HG03159 (cell line): ENCODE results near the gene GRM7.

Experiments used
- ATAC-seq: cut with Tn5 transposase; IDR thresholded peaks from one replicate; pipeline ENCODE4 v1.9.1; 2021; ENCODE audit warnings: mild to moderate bottlenecking, moderate library complexity; ENCODE audit not compliant: unreplicated experiment

GRM7 gene

DNA sequence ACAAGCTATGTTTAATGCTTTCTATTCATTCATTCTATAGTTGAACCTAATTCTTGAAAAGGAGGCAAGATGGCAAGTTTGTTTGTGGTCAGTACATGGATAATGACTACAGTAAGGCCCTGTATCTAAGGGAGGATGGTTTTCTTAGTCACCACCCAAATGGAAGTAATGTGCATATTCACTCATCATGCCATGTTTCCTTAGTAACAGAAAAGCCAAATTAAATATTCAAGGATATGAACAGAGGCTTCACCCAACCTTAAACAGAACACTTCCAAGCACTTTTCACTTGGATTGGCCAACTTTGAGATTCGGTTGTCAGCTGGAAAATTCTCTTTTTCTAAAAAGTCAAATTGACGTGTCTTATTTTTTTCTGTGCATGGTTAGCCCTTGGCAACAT is 835.4 kb downstream of the GRM7 start:
- ATAC-seq: no peak

DNA sequence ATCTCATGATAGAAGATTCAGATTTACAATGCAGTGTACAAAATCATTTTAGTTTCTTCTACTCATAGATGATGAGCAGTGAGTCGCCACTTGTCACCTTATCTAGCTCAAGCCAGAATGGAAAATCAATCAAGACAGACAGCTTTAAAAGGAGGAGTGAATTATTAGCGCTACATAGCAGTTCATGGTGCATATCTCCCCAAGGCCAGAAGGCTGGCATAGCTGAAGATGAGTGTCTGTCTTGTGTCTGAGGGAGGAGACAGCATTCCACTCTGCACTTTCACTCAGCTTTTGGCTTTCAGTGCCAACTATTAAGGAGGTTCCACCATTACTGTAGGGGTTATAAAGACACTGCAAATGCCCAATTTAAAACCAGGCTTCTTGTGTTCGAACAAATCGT is 836.6 kb downstream of the GRM7 start:
- ATAC-seq: no peak

DNA sequence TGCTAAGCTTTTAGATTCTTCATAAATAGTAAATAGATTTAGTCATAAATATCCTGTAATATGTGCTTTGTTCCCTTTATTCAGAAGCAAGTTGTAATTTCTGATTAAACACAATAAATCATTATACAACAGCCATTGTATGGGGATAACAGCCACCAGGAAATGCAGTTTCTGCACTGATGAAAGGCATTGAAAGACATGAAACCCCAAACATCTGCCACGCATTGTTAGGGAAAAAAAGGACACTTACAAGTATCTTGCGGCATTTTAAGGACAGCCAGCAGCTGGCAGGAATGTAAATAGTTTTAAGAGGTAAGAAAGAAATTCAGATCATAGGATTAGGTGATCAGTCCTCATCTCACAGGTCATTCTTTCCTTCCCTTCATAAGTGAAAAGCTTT is 839.6 kb downstream of the GRM7 start:
- no peak for ATAC-seq

DNA sequence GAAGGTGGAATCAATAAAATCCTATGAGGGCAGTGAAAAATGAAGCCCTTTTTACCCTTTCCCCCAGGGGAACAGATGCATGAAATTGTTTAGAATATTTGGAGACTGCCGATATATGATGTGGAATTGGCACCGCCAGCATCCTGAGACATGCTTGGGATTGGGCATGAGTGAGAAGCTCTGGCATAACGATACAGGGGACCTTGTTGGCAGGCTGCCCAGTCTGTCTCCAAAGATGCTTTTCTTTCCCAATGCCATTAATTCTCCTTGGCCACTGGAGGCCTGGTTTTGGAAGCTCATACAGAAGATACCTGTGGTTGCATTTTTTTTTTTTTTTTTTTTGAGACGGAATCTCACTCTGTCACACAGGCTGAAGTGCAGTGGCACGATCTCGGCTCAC is 840.1 kb downstream of the GRM7 start:
- no peak for ATAC-seq

DNA sequence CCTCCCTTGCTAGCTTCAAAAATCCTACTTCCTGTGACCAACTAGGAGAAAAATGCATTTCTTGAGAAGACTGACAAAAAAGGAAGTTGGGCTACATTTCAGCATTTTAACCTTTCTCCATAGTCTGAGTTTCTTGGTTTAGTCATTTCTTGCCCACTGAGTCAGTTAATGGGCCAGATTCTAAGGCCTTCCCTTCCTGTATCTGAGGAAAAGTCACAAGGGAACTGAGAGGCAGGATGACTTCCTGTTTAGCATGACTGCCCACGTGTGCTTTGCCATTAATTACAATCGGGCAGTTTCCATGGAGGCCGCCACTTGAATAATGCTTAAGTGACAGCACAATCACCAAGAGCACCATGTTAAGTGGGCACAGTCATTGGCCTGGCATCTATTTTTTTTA is 846.3 kb downstream of the GRM7 start:
- no peak for ATAC-seq

DNA sequence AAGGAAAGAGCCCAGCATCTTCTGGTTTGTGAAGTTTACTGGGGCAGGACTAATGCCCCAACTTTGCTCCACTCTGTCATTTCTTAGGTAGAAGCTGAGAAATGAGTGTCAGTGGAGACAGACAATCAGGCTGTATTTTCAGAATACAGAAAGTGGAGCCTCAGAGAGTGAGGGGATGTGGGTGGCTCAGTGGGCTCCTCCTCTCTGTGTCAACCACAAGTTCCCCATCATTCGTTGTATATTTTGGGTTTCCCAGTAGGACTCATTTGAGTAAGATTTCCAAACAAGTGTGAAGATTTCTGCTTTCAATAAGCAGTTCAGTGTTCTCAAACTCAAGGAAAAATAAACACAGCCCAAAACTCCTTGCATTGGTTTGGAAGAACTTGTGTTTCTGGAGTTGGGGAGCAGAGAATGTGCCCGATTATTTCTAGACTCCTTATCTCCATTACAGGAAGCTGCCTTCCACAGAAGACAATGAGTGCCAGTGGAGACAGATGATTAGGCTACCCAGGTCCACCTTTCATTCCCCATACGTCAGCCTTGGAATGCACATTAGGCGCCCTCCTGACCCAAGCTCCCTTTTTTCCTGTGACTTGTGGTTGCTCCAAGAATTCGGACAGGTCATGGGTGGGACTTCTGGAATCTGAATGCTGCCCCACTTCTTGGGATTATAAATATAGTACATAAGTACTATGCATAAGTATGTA is 848.6 kb downstream of the GRM7 start:
- ATAC-seq: no peak

DNA sequence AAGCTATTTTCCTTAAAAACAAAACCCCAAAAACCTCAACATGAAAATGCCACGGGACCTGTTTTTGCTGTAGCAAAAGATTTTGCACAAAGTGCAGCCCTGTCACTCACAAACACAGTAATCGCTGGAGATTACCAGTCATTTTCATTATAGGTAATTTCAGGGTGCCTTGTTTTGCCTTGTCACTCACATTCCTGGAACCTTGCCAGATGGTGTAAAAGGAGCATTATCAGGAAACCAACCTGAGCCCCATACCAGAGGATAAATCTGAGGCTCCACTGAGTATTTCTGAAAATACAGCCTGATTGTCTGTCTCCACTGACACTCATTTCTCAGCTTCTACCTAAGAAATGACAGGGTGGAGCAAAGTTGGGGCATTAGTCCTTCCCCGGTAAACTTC is 849.4 kb downstream of the GRM7 start:
- ATAC-seq: no peak

DNA sequence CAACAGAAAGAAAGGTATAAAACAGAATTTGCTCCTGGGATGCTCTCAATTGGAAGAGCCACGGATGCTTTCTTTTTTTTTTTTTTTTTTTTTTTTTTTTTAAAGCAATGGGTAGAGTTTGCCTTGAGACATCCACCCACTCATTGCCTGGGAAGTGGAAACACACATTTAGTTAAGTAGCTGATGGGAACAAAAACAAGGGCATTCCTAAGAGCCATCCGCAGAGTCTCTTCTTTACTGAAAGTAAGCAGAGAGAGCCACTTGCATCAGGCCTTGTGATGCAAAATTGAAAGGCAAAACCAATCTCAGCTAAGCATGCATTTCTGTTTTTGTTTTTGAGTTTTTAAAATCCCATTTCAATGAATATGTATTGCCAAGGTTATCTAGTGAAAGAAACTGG is 852.8 kb downstream of the GRM7 start:
- no peak for ATAC-seq

DNA sequence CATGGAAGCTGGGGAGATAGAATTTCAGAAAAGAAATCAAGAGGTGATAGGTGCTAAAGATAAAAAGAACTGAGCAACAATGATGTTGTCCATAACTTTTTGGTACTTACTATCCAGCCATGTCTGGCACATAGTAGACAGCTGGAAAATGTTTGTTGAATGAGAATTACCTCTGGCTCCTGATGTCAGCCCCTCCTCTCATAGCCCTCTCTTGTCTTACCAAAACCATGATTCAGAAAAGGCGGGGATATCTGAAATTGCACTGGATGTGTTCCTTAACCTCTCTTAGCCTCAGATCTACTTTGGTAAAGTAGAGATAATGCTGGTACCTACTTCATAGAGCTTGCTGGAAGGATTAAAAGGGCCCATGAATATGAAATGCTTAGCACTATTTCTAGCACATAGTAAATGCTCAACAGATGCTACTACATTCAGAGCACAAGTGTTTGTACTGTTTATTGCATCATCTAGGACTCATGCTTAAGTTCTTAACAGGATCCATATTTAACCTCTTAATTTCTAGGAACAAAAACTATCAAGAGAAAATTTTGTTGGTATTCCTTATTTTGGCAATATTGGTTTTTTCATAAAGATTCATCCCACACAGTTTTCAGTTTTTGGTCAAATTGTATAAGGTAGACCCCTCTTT is 859.9 kb downstream of the GRM7 start:
- no peak for ATAC-seq

DNA sequence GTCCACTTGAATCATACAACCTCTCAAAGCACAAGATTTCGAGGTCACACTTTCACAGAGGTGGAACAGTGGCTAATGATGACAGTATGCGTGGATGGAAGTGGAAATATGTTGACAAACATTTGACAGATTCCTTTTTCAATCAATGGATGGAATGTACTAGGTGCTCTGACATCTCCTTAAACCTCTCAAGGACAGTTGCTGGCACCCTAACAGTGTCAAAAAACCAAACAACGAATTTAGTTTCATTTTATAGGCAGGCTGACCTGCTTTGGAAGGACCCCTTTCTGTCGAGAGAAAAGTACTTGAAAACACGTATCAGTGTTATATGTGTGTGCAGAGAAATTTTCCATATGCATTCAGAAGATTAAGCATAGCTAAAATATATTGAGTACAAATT is 861.0 kb downstream of the GRM7 start:
- no peak for ATAC-seq

DNA sequence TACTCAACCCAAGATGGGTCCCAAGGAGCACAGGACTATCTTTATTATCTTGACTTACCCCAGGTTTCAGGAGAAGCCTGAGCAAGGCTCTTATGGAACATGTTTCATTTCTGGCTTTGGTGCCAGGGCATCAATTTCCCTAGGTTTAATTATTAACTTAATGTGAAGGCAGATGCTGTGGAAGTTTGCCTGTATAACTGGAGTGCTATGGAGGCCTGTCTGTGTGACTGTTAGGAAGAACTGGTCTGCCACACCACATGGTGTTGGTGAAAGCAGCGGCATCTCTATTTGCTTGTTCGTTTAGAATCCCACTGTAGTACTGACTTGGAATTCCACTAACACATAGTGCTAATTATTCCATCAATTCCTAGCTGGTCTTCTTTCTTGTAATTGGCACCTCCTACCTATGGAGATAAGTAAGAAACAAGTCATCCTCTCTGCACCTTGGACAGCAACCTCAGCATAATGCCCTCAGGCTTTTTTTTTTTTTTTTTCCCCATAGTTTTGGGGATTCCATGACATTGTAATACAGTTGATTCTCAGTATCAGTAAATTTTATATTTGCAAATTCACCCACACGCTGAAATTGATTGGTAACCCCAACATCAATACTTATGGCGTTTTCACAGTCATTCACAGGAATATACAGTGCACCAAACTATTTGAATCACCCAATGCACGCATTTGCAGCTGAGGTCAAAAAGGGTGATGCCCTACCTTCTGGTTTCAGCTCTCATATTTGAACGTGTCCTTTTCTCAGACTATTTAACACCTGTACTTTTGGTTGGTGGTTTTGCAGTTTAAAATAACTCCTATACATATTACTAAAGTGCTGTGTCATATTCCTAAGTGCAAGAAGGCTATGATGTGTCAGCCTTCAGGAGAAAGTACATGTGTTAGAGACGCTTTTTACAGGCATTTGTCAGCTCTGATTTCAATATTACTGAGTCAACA is 867.9 kb downstream of the GRM7 start:
- ATAC-seq: no peak

DNA sequence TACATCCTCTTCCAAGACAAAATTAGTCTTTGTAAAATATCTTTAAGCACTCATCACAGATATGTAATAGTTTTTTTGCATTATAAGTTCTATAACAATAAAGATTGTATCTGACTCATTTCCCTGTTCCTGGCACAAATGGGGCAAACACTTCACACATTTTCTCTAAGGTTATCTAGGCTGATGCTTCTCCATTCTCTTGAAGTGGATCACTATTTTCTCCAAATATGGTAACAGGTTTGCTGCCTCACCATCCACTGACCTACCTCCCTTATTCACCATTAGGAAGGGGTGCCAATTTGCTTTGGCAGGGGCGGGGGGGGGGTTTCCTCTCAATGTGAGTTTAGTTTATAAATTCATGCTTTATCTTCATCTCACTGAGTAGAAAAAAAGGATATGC is 873.0 kb downstream of the GRM7 start:
- ATAC-seq: no peak

DNA sequence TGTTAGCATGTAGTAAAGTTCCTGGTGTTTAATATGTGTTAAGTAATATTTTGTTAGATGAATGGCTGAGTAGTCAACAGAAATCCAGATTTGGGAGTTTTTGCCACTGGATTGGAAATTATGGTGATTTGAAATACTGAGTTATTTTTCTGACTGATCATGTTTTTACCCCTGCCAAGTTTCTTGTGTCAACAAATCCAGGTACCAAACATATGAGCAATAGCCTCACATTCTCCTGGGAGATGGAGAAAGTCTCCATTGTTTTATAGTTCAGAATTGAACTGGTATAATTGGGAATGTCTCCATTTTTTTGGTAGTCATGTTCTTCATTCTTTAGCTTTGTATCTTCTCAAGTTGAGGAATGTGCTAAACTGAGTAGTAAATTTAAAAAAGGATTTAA is 873.5 kb downstream of the GRM7 start:
- no peak for ATAC-seq

DNA sequence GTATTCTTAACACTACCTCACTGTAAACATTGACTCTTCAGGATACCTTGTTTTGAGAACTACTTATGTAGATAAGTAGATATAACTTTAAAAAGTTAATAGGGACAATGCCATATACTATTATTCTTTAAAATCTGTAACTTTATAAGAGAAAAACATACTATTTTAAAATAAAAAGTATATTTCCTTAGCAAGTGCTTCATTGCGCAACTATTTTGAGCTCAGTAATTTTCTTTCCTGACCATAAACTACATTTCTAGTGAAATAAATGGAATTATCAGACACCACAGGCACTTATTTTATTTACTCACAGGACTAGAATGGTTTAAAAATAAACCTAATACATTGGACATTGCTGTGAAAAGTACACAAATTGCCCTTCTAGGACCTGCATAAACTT is 876.3 kb downstream of the GRM7 start:
- no peak for ATAC-seq

DNA sequence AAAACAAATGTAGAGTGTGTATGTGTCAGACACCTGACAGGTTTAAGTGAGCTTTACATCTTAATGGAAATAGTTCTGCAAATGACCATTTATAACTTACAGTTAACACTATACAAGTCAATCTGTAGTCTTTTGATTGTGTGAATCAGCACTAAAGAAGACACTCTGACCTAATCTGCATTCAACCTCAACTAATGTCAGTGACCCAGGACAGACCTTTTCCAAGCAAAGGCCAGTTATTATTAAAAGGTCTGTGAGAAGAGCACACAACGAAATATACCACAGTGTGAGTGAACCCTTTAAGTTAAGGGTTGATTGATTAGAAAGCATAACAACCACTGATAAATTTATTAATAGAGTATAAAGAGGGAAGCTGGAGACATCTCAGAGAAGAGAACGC is 878.8 kb downstream of the GRM7 start:
- ATAC-seq: no peak

DNA sequence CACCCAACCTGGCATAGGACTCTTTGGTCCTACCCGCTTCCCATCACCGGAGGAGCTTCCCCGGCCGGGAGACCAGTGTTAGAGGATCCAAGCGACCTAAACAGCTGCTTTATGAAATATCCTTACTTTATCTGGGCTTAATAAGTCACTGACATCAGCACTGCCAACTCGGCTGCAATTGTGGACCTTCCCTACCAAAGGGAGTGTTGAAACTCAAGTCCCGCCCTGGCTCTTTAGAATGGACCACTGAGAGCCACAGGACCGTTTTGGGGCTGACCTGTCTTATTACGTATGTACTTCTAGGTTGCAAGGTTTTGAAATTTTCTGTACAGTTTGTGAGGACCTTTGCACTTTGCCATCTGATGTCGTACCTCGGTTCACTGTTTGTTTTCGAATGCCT is 879.5 kb downstream of the GRM7 start:
- ATAC-seq: no peak

DNA sequence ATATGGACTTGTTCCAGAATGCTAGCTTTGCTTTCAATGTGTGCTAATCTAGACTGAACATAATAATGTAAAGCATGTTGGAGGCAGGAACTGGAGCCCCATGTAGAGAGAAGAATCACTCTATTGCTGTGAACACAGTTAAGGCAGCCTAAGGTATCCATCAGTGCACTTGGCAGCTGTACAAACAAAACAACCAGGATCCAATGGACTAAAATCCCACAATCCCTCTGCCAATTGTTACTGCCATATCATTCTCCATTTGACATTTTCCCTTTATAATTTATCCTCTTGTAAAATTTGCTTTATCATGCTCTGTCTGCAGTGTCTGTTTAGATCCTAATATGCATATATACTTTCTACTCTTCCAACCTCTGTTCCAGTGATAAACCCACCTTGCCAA is 883.9 kb downstream of the GRM7 start:
- no peak for ATAC-seq

DNA sequence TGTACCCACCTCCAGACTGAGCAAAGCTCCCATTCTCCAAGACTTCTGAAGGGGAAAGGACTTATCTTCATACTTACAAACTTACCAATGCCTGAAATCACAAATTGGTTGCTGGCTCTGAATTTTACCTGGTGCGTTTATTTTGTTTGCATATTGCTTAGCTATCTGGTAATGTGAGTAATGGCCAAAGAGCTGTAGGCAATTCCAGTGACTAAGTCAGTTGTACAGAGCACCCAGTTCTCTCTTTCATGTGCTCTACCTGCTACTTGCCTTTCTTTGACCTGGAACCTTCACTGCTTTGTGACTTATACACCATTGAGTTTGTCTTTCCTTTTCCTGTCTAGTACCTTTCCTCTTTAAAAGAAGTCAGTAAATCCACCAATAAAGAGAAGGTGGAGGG is 884.8 kb downstream of the GRM7 start:
- no peak for ATAC-seq

DNA sequence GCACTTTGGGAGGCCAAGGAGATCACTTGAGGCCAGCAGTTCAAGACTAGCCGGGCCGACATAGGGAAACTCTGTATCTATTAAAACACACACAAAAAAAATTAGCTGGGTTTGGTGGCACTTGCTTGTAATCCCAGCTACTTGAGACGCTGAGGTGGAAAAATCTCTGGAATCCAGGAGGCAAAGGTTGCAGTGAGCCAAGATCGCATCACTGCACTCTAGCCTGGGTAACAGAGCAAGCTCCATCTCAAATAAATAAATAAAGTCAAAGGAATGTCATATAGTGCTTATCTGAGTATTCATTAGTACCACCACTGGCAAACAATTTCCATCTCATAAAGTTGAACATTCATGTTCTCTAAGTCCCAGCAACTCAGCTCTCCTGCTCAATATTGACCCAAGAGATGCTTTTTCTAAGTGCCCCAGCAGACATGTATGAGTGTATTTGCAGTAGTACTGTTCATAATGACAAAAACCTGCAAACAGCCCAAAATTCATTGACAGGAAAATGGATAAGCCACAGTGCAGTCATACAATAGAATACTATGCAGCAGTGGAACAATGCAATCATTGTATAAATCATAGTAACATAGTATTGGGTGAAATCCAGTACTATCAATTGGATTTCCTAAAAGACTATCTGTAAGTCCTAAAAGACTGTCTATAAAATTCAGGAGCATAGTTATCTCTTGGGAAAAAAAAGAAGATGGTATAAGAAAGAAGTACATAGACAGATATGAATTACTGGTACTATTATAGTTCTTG is 889.2 kb downstream of the GRM7 start:
- ATAC-seq: no peak

DNA sequence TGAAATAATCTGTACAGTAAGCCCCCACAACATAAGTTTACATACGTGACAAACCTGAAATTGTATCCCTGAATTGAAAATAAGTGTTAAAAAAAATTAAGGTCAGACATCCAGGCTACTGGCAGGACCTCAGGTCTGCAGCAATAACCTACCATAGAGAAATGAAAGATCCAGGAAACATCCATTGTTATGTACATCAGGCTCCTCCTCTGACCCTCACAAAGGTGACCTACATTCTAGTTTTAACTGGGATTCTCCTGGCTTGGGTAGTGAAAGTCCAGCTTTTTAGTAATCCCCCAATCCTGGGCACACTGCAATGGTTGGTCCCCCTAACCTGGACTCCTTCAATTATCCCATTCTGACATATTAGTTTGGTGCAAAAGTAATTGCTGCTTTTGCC is 891.1 kb downstream of the GRM7 start:
- ATAC-seq: no peak
